LoVo (cell line): Measurements from ENCODE around the gene TRAPPC8.
"Not testable (repeated sequence)": the region's sequence is repeated elsewhere in the genome, so short reads cannot be mapped to it uniquely, and the experiment has no call there.

ENCODE experiments used
- DNase-seq: peaks from one replicate; pipeline ENCODE4 v3.0.0-alpha.2; 2016; ENCODE audit warnings: low spot score

The TRAPPC8 gene

DNA sequence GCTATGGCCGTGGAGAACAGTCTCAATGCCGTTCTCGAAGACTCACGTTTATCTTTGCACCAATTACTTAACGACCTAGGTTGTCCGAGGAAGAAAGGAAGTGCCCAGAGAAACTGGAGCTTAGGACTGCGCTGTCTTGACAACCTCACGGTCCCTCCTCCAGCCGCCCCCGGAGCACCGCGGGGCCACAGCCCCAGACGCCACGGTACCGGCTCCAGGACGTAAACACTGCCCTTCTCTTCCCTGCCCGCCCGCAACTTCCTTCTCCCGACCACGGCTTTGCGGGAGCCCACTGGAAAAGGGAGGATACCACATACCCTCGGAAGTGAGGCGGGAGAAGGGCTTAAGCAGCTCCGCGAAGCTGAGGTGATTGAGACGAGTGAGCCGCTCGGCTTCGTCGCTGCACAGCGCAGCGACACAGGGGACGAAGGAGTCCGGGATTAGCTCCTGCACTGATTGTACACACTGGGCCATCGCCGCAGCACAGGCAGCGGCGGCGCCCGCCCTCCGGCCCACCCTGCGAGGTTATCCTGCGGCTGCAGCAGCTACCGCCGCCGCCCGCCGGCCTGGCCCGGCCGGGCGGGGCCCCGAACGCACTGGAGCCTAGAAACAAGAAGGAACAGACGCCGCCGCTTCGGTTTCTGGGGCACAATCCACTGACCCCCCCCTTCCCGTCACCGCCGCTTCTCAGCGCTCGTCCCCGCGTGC is 483 bp downstream of the TRAPPC8 start:
- peak; percentile 12 for DNase-seq

DNA sequence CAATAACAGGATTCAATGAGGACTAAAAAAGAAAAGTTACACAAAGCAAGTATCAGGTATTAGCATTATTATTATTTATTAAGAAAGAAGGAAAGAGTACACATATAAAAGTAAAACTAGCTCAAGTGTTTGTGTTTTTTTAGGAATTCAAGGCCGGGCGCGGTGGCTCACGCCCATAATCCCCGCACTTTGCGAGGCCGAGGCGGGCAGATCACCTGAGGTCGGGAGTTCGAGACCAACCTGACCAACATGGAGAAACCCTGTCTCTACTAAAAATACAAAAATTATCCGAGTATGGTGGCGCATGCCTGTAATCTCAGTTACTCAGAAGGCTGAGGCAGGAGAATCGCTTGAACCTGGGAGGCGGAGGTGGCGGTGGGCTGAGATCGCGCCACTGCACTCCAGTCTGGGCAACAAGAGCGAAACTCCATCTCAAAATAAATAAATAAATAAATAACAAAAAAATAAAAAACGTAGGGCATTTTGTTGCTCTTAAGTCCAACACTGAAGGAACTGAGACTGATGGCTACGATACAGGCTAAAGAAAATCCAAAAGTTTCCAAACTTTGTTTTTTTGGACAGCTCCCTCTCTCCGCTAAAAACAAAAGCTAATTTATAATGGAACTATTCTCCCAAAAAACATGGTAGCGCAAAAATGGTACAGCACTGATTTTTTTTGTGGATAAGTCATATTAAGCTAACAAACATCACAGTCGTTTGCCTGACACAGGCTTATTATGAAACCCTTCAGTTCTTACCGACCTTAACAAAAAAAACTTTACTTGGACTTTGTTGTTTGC is 1.7 kb downstream of the TRAPPC8 start:
- no peak for DNase-seq

DNA sequence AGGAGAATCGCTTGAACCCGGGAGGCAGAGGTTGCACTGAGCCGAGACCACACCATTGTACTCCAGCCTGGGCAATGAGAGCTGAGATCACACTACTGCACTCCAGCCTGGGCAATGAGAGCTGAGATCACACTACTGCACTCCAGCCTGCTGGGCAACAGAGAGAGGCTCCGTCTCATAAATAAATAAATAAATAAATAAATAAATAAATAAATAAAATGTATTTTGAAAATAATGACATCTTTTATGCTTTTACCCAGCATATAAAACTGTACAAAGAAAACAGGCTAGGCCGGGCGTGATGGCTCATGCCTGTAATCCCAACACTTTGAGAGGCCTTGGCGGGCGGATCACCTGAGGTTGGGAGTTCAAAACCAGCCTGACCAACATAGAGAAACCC is 8.2 kb downstream of the TRAPPC8 start:
- not testable (repeated sequence) for DNase-seq

DNA sequence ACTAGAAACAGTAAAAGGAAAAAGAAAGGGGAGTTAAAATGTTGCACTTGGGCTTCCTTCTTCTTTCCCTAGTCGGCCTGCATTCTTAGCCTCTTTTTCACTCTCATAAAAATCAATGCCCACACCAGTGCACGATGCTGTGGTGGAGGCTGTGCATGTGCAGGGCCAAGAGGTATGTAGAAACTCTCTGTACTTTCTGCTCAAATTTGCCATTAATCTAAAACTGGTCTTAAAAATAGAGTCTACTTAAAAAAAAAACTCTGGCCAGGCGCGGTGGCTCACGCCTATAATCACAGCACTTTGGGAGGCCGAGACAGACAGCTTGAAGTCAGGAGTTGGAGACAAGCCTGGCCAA is 11.1 kb downstream of the TRAPPC8 start:
- DNase-seq: no peak

DNA sequence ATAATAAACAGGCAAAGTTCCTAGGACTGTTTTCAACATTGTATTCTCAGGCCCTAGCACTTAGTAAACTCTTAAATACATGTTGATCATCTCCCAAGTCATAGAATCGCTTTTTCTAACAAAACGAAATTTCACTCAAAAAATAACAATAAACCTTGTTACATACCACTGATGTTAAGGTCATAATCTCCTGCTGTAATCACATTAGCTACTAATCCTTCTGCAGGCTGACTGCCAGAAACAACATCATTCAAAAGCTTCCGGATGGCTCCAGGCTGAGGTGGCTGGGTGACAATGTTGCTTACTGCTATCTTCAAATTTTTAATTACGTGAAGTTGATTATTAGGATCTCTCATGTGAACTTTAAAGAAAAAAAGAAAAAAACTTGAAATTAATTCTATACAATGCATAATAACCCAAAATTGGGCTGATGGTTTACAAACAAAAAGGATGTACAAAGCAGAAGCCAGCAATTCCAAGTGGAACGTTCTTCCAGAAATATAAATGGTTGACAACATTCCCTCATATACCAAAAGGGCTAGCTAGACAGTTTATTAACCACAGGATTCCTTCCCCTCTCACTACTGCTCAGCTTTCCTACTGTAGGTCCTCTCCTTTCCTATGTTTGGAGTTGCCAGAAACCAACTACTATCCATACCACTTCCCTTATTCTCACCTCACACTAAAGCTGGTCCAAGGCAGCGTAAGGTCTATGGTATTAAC is 11.6 kb downstream of the TRAPPC8 start:
- DNase-seq: no peak

DNA sequence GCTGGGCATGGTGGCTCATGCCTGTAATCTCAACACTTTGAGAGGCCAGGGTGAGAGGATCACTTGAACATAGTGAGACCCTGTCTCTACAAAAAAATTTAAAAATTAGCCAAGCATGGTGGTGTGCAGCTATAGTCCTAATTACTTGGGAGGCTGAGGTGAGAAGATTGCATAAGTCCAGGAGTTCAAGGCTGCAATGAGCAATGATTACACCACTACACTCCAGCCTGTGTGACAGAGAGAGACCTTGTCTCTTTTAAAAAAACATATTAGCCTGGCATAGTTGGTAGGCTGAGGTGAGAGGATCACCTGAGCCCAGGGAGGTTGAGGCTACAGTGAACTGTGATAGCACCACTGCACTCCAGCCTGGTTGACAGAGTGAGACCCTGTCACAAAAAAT is 13.7 kb downstream of the TRAPPC8 start:
- no peak for DNase-seq

DNA sequence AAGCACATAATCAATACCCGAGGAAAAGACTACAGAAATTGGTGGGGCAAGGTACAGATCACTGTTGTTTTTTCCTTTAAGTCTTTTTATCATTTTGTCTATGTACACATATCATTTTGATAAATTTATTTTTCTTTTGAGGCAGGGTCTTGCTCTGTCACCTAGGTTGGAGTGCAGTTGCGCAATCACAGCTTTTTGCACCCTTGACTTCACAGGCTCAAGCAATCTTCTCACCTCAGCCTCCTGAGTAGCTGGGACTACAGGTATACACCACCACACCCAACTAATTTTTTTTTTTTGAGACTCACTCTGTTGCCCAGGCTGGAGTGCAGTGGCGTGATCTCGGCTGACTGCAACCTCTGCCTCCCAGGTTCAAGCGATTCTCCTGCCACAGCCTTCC is 15.9 kb downstream of the TRAPPC8 start:
- DNase-seq: not testable (repeated sequence)

DNA sequence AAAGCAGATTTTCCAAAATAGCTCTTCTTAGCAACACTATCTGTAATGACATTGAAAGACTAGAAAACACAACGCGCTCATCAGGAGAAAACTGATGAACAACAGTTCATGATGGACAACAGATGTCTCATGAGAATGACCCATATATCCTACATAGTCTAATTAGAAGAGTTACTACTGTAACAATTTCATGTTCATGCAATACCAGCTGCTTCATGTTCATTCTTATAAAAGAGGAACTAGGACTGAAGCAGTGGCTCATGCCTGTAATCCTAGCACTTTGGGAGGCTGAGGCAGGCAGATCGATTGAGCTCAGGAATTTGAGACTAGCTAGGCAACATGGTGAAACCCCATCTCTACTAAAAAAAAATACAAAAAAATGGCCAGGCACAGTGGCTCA is 22.7 kb downstream of the TRAPPC8 start:
- DNase-seq: no peak

DNA sequence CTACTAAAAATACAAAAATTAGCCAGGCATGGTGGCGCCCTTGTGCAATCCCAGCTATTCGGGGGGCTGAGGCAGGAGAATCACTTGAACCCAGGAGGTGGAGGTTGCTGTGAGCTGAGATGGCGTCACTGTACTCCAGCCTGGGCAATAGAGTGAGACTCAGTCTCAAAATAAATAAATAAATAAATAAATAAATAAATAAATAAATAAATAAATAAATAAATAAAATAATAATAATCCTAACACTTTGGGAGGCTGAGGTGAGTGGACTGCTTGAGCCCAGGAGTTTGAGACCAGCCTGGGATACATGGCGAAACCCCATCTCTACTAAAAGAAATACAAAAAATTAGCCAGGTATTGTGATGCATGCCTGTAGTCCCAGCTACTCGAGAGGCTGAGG is 23.6 kb downstream of the TRAPPC8 start:
- DNase-seq: not testable (repeated sequence)

DNA sequence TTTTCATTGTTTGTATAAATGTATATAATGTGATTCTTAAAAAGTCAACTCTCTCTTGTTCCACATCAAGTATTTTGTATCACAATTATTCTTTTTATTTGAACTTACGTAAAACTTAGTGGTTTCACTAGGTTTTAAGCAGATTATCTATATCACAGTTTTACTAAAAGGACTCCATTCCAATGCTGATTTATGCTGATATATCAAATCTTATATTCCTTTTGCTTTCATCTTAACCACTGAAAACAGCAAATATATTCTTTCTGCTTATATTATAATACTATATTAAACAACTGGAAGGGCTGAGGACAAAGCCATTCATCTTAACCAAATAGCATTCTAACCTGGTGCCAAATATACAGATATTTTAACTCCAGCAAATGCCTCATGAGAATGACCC is 24.2 kb downstream of the TRAPPC8 start:
- no peak for DNase-seq

DNA sequence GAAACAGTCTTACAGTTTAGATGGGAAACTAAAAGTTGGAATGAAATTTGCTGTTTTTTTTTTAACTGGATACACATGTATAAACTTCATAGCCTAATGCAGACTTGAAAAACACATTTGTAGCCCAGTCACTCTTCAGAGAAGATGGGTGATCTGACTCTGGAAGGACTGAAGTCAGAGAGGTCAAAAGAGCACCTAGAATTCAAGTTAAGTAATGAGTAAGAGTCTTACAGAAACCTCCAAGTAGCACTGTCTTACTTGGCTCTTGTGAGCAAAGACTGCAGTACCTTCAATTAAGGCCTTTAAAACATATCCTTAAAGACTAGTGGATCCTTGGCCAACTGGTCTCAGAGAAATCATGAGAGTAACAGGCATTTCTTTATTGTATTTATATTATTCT is 41.9 kb downstream of the TRAPPC8 start:
- DNase-seq: no peak

DNA sequence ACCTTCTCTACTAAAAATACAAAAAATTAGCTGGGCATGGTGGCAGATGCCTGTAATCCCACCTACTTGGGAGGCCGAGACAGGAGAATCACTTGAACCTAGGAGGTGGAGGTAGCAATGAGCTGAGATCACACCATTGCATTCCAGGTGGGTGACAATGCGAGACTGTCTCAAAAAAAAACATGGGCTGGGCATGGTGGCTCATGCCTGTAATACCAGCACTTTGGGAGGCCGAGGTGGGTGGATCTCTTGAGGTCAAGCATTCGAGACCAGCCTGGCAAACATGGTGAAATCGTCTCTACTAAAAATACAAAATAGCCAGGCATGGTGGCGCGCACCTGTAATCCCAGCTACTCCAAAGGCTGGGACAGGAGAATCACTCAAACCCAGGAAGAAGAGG is 43.2 kb downstream of the TRAPPC8 start:
- not testable (repeated sequence) for DNase-seq

DNA sequence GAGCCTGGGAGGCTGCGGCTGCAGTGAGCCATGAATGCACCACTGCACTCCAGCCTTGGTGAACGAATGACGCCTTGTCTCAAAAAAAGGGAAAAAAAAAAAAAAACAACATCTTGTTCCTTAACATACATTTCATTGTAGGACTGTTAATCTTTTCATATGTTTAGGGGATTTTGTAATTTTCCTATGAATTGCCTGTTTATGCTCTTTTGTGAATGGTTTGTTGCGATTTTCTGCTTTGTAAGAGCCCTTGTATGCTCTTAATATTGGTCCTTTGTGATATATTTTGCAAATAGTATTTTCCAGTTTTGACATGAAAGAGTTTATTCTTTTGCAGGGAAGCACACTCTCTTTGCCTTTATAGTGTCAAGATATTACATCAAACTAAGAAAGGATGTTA is 50.0 kb downstream of the TRAPPC8 start:
- no peak for DNase-seq

DNA sequence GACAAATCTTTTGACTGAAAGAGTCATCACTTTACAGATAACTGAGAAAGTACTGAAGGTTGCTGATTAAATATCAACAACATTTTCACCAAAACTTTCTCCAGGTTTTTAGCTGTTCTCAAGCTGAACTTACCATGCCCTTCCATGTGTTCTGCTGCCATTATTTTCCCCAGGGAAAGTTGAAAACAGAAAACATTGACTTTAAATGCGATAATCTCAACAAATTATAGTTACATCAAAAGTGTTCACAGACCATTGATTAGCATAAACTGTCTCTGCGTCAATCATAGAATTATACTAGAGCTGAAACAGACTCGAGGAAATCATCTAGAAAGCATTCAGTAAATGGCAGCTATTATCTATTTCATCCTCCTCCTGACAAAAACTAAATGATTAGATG is 51.4 kb downstream of the TRAPPC8 start:
- no peak for DNase-seq

DNA sequence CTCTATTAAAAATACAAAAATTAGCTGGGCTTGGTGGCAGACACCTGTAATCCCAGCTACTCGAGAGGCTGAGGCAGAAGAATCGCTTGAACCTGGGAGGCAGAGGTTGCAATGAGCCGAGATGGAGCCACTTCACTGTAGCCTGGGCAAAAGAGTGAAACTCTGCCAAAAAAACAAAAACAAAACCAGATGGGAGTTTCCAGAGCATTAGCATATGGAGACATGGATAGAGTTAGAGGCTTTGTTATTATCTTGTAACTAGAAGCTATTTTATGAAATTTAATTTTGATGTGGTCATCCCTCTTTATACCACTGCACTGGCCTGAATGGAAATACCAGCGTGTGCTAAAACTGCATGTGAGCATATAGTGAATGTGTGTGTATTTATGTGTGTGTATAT is 58.9 kb downstream of the TRAPPC8 start:
- DNase-seq: no peak

DNA sequence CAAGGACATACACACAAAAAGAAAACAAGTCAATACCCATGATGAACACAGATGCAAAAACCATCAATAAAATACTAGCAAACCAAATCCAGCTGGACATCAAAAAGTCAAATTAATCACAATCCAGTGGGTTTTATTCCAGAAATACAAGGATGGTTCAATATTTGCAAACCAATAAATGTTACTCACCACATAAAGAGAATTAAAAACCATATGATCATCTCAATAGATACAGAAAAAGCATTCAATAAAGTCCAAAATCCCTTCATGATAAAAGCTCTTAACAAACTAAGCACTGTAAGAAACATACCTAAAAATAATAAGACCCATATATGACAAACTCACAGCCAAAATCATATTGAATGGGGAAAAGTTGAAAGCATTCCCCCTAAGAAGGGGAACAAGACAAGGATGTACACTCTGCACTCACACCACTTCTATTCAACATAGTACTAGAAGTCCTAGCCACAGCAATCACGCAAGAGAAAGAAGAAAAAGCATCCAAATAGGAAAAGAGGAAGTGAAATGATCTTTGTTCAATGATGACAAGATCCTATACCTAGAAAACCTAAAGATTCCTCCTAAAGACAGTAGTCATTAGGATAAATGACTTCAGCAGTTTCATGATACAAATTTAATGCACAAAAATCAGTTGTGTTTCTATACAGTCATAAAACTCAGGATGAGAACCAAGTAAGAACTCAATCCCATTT is 62.6 kb downstream of the TRAPPC8 start:
- DNase-seq: no peak

DNA sequence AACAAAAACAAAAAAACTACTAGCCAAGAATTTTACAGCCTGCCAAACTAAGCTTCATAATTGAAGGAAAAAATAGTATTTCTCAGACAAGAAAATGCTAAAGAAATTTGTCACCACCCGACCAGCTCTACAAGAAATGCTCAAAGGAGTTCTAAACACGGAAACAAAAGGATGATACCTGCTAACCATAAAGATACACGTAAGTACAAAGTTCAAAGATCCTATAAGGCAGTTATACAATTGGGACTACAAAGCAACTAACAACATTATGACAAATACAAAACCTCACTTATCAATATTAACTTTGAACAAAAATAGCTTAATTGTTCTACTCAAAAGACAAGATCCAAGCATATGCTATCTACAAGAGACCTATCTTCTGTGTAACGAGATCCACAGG is 64.6 kb downstream of the TRAPPC8 start:
- DNase-seq: no peak

DNA sequence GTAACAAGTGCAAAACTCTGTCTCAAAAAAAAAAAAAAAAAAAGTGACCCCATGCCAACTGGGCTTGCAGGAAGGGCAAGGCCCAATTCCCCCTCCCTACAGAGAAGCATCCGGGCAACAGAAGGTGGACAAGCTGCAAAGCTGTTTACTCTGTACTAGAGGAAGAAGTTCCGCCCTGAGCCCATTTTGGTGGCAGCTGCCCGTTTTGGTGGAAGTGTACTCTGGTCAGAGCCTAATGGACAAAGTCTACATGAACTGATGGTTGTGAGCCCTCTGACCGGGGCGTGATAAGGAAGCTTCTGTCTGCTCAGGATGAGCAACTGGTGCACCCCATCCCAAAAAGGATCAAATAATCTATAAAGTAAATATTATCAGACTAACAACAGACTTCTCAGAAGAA is 65.0 kb downstream of the TRAPPC8 start:
- no peak for DNase-seq

DNA sequence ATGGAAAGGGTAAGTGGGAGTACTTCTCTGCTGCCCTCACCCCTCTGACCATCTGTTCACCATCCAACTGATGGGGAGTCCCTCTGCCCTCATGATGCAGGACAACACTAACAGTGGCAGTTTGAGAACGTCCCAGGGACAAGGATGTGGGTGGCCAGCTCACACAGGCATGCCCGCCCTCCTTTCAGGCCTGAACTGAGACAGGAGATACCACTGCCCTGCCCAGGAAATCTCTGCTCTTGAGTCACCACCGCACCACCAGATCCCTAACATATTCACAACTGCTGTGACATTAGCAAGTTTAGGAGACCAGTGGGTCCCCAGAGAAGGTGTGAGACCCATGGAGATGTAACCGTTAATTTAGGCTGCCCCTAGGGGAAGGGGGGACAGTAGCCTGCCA is 66.2 kb downstream of the TRAPPC8 start:
- no peak for DNase-seq

DNA sequence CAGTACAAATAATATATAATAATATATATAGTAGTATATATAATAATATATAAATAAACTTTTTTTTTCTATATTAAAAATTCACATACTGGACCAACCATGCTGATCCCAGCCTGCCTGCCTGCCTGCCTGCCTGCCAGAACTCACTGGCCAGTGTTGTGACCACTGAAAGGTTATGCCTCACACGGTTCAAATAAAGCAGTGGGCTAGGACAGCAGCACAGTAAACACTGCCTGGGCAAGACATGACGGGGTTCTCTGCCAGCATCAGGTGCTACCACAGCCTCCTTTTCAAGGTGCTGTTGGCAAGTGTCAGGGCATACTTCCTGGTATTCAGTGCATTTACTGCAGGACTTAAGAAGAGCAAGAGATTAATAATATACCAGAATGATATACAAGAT is 67.6 kb downstream of the TRAPPC8 start:
- DNase-seq: no peak

DNA sequence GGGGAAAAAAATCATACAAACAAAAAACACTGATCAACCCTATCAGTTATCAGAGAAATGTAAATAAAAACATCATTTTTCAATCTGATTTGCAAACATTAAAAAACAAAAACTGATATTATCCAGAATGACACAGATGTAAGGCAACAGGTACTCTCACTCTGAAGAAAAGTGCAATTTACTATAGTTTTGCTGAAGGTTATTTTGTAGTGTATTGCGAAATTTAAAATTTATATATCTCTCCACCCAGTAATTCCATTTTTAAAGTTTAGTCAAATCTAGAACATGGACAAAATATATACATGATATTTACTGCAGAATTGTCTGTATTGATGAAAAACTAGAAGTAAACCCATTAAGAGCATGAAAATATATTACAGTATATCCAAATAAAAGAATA is 79.8 kb downstream of the TRAPPC8 start:
- DNase-seq: no peak

DNA sequence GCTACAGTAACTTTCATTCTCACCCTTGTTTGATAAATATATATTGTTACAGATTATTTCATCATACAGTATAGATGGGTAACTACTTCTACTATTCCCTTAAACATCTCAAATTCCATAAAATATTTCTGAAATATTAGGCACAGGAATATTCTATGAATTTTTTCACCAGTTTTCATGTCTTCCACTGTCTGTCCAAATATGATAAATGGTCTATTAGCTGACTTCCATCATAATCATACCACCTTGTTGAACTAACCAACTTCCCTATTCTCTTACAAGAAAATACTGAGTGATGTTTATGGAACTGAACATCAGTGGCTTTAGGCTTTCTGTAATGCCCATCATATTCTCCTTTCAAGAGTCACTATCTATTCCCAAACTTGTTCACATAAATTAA is 82.4 kb downstream of the TRAPPC8 start:
- DNase-seq: no peak
